Keratinocyte (primary cell): Measurements from ENCODE around the gene GPX6.

Experiments
- CTCF ChIP-seq, 3 experiments: IDR thresholded peaks in 1 of 3; conservative IDR thresholded peaks in 1 of 3; optimal IDR thresholded peaks in 1 of 3; 2 replicates in 2 of 3; 3 replicates in 1 of 3; pipeline versions ENCODE3 to v1.5.1; 2011; ENCODE audit warnings: low read length in 3 of 3, mild to moderate bottlenecking in 3 of 3, moderate library complexity in 2 of 3, control low read depth in 1 of 3, inconsistent platforms in 1 of 3; ENCODE audit not compliant: insufficient read depth in 2 of 3; ENCODE audit errors: extremely low read depth in 1 of 3
- EZH2 ChIP-seq: IDR thresholded peaks from one replicate; pipeline ENCODE4 v1.6.1; 2012; ENCODE audit warnings: inconsistent platforms, mild to moderate bottlenecking, low read length, moderate library complexity

DNA sequence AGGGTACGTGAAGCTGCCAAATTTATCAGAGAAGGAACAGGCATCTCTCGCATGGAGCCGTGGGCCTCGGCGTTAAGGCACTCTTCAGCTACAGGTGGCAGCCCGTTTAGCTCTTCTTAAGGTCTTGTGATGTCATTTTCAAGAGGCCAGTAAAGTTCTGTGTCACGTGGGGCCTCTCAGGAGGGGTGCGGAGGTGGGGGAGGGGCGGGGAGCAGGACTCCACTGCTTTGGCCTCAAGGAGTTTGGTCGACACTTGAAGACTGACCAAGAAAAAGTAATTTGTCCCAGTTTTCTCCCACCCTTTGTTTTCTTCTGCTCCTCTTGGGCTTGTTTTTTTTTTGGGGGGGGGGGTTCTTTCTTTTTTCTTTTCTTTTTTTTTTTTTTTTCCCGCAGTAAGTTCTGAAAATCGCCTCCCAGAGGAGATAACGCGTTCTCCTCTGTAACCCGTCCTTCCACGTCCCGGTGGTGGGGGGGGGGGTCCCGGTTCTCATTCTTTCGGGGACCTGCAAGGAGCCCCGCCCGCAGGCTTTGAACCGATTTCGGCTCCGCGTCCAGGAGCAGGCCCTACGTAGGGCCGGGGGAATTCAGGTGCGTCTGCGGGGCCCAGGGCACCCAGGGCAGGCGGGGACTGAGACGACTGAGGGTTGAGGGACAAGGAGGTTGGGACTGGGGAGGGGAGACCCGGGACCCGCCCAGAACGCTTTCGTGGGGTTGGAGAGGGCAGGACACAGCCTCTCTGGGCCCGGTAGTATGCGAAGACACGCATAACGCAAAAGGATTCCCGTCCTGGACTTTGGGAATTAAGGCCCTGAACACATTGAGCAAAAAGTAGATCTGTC lies 26.0 kb downstream of the GPX6 start:
- TF ChIP-seq CTCF (optimal IDR thresholded peaks at IDR 0.05 in 1 of 3, IDR thresholded peaks at IDR 0.05 in 1 of 3, conservative IDR thresholded peaks at IDR 0.05 in 1 of 3; ENCODE audit: extremely low read depth in 1 of 3, insufficient read depth in 2 of 3, low read length in 3 of 3), result no peak
- no peak for TF ChIP-seq EZH2
